HG02763 (cell line): Measurements from ENCODE around the gene OR6C70.
"Not testable (repeated sequence)": the region's sequence is repeated elsewhere in the genome, so short reads cannot be mapped to it uniquely, and the experiment has no call there.

ENCODE experiments used
- ATAC-seq: cut with Tn5 transposase; IDR thresholded peaks from one replicate; pipeline ENCODE4 v1.9.1; 2021; ENCODE audit warnings: mild to moderate bottlenecking, moderate library complexity; ENCODE audit not compliant: unreplicated experiment

Gene OR6C70

DNA sequence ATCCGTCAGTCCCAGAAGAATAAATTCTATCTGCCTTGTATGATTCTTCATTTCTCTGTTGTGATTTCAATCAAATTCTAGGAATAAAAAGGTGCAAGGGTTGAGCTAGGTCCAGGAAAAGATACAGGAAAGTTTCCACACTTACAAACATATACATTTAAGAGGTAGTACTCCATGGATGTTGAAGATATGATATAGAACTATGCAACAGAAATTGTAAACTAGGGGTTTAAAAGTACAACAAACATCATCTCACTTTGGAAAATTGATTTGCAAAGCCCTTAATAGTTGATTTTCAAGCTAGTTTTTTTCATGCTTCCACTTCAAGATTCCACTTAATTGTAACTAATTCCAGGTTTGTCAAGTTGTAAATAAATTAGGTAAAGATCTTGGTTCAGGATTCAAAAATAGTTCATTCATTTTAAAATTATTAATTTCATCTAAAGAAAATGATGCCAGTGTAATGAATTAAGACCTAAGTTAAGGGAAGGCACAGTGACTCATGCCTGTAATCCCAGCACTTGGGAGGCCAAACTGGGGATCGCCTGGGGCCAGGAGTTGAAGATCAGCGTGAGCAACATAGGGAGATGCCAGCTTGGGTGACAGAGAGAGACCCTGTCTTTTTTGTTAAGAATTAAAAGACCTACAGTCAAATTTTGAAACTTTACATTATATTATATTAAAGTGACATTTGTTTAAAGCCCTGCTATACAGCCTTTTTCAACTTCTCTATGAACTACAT is at the start of gene OR6C70:
Gene OR6C70, minus strand, starts transcription at position 51 of the 742 bp plus-strand sequence. Its CDS starts 0 bp downstream, at position 51.
- no peak for ATAC-seq

DNA sequence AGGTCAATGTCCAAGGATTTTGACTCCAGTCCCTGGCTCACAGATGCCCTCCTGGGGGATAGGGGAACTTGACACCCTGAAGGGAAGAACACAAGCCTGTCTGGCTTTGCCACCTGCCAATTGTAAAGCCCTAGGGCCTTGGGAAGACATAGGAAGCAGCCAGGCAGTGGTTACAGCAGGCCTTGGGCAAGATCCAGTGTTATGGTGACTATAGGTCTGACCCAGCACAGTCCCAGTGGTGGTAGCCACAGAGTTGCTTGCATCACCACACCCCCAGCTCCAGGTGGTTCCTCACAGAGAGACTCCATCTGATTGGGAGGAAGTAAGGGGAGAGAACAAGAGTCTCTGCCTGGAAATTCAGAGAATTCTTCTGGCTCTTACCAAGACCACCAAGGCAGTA is 46.5 kb upstream of the OR6C70 start:
- ATAC-seq = no peak

DNA sequence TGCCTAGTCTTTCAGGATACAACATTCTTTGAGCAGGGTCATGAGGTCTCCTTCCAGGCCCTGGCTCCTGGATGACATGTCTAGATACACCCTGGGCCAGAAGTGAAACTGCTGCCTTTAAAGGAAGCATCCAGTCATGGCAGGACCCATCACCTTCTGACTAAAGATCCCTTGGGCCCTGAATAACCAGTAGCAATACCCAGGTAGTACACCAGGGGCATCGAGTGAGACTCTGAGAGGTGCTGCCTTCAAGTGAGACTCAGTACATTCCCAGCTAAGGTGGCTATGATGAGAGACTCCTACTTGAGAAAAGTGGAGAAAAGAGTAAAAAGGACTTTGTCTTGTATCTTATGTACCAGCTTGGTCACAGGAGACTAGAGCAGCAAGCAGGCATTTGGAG is 45.8 kb upstream of the OR6C70 start:
- no peak for ATAC-seq

DNA sequence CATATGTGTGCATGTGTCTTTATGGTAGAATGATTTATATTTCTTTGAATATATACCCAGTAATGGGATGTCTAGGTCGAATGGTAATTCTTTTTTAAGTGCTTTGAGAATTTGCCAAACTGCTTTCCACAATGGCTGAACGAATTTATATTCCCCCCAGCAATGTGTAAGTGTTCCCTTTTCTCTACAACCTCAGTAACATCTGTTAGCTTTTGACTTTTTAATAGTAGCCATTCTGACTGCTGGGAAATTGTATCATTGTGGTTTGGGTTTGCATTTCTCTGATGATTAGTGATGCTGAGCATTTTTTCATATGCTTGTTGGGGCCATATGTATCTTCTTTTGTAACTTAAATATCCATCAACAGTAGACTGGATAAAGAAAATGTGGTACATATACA is 31.7 kb upstream of the OR6C70 start:
- ATAC-seq = no peak

DNA sequence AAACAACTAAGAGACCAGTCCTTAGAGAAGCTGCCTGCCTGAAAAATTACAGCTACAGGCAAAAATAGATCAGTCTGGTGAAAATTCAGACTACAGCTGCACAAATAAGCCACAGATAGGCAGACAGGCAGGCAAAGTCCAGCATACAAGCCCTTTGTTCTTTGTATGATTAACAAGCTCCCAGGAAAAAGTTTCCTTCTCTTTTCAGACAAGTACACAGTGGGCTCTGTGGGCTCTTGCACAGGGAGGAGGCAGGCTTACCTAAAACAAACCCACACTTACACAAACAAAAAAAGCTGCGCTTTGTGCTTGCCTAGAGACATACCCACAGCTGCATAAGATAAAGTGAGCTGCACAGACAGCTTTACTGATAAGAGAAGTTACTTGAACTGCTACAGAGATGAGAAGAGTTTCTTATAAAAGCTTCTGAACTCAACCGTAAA is 29.9 kb upstream of the OR6C70 start:
- ATAC-seq = no peak

DNA sequence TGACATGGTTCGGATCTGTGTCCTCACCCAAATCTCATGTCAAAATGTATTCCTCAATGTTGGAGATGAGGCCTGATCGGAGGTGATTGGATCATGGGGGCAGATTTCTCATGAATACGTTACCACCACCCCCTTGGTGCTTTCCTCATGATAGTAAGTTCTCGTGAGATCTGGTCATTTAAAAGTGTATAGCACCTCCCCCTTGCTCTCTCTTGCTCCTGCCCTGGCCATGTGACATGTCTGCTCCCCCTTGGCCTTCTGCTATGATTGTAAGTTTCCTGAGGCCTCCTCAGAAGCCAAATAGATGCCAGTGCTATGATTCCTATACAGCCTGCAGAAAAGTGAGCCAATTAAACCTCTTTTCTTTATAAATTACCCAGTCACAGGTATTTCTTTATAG is 29.3 kb upstream of the OR6C70 start:
- no peak for ATAC-seq

DNA sequence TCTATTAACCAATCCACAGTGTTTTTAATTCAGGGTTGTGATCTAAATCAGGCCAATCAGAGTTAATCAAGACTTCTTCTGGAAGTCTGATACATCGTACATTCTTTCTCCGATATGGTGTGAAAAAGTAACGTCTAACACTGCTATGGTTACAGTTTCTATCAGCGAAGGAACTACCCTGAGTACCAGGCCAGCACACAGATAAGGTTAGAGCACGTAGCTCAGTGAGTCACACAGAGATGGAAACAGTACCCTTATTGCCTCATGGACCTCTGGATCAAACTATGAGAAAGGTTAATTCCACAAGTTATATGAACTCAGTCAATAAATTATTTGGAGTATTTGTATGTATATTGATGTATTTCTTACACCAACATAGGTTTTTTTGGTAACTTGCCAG is 25.6 kb upstream of the OR6C70 start:
- ATAC-seq = no peak

DNA sequence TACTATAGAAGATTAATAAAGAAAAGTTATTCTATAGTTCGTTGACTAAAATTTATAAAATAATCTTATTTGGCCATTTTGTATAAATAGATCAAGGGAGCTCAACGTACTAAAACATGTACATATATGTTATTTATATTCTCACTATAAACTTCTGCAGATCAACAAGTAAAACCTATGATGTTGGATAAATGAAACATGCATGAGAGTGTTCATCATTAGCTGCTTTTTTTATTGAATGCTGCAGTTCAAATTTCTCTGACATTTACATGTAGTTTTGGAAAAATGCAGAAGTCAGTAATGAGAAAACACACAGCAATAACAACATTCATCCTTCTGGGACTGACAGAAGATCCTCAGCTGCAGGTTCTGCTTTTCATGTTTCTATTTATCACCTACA is 22.1 kb upstream of the OR6C70 start, which contains the start of gene OR6C68:
Gene OR6C68, plus strand, starts transcription at position 301 of the 400 bp plus-strand sequence. Its CDS starts 0 bp downstream, at position 301.
- ATAC-seq = no peak

DNA sequence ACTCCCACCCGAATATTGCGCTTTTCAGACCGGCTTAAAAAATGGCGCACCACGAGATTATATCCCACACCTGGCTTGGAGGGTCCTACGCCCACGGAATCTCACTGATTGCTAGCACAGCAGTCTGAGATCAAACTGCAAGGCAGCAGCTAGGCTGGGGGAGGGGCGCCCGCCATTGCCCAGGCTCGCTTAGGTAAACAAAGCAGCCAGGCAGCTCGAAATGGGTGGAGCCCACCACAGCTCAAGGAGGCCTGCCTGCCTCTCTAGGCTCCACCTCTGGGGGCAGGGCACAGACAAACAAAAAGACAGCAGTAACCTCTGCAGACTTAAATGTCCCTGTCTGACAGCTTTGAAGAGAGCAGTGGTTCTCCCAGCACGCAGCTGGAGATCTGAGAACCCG is 14.3 kb upstream of the OR6C70 start:
- ATAC-seq = not testable (repeated sequence)

DNA sequence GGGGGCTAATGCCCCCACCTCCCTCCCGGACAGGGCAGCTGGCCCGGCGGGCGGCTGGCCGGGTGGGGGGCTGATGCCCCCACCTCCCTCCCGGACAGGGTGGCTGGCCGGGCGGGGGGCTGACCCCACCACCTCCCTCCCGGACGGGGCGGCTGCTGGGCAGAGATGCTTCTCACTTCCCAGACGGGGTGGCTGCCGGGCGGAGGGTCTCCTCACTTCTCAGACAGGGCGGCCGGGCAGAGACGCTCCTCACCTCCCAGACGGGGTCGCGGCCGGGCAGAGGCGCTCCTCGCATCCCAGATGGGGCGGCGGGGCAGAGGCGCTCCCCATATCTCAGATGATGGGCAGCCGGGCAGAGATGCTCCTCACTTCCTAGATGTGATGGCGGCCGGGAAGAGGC is 9.2 kb upstream of the OR6C70 start:
- ATAC-seq = not testable (repeated sequence)

DNA sequence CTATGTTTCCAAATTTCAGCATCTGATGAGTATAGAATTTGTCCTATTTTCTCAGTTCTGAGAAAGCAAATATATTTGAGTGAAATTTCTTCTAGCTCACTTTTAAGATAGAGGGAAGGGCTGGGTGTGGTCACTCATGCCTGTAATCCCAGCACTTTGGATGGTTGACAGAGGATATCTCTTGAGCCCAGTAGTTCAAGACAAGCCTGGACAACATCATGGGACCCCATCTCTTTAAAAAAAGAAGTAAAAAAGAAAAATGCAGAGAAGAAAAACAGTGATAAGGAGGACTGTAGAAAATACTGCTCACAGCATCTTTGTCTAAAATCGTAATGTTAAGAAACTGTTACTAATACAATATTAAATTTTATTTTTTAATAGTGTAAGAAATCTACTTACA is 2.3 kb upstream of the OR6C70 start:
- ATAC-seq = no peak

DNA sequence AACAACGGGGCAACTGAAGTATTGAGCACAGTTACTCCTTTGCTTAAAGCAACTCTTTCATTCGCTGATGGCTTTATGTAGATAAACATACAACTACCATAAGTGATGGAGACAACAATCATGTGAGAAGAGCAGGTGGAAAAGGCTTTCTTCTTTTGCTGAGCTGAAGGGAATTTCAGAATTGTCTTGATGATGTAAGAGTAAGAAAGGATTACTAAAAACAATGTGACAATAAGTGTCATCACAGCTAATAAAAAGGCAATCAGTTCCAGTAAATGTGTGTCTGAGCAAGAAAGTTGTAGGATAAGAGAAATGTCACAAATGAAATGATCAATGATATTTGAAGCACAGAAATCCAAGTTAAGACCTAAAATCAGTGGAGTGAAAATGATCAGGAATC is 647 bp downstream of the OR6C70 start:
- no peak for ATAC-seq

DNA sequence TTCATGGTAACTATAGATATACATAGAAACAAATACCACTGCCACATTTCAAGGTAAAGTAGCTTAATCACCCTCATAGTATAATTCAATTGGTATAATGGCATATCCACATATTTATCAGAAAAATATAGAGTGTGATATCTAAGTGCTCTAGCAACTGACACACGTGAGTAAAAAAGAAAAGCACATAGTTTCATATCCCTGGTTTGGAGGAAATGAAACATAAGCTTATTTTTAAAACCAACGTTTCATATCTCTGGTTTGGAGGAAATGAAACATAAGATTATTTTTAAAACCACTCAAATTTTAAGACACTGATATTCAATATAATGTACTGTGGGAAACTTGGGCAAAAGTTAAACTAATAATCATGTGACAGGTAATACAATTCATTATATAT is 2.1 kb downstream of the OR6C70 start:
- no peak for ATAC-seq

DNA sequence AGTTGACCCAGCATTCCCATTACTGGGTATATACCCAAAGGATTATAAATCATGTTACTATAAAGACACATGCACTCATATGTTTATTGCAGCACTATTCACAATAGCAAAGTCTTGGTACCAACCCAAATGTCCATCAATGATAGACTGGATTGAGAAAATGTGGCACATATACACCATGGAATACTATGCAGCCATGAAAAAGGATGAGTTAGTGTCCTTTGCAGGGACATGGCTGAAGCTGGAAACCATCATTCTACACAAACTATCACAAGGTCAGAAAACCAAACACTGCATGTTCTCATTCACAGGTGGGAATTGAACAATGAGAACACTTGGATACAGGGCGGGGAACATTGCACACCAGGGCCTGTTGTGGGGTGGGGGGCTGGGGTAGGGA is 5.0 kb downstream of the OR6C70 start:
- not testable (repeated sequence) for ATAC-seq

DNA sequence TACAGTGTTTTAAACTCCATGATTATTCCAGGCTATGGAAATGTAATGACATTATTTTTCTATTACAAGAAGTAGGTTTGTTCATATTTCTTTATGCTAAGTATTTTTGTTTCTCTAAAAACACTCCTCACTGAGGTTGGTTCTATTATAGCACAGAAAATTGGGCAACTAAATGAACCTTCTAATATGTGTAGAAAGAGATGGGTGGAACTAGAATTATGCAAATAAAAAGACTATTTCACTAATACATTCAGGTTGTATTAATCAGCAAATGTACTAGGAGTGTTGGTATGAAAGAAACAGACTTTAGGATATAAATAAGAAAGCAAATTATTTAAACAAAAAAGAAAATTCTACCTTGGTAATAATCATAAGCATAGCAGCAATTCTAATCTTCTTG is 21.1 kb downstream of the OR6C70 start:
- ATAC-seq = no peak

DNA sequence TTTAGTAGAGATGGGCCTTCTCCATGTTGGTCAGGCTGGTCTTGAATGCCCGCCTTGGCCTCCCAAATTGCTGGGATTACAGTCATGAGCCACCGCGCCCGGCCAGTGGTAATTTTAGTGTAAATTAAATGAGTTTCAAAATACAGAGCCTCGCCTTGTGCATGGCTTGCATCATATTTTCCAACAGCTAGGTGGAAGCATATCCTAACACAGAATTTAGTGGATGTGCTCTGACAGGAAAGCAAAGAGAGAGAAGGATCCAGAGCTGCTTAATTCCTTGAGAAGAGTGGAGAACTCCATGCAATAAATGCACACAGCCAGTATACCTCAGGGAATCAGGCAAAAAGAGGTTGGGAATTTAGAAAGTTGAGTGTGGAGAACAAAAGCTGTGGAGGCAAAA is 23.6 kb downstream of the OR6C70 start:
- ATAC-seq = no peak

DNA sequence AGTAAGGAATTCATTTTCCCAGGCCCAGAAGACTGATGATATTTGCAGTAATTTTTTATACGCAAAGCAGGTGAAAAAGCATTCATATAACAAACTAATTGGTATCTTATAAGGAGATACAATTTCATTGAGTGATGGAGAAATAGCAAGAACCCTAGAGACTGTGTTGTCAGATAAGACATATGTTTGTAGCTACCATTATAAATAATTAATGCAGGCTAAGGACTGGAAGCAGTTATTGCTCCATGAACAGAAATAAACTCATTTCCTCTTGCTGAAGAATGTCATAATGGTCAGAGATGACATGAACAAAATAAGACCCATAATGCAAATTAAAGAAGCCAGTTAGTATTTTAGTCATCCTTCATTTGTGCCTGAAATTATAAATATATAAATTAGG is 24.6 kb downstream of the OR6C70 start:
- ATAC-seq = no peak

DNA sequence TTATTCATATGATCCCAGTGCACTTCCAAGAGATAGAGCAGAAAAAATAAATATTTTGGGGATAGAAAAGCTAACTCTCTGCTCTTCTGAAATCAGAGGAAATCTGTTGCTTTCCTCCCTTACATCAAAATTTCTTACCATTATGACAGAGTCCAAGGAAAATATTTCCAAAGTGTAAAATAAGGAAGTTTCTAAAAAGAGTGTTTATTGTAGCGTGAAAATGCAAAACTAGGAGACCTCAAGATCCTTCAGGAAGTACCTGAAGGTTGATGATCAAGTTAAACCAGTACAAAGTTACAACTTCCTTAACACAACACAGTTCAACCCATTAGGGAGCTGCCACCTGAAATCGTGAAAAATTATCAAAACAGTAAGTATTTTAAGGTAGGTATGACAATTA is 26.2 kb downstream of the OR6C70 start, which contains the start of gene OR6C2:
Gene OR6C2, plus strand, starts transcription at position 301 of the 400 bp plus-strand sequence. CDS start 8,138 bp downstream, outside the sequence.
- no peak for ATAC-seq

DNA sequence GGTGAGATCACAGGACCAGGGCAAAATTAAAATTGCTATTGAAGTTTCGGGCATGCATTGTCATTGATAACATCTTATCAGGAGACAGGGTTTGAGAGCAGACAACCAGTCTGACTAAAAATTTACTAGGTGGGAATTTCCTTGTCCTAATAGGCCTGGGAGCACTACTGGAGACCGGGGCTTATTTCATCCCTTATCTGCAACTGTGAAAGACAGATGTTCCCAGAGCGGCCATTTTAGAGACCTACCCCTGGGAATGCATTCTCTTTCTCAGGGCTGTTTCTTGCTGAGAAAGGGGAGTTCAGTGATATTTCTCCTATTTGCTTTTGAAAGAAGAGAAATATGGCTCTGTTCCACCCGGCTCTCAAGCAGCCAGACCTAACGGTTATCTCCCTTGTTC is 28.7 kb downstream of the OR6C70 start:
- not testable (repeated sequence) for ATAC-seq

DNA sequence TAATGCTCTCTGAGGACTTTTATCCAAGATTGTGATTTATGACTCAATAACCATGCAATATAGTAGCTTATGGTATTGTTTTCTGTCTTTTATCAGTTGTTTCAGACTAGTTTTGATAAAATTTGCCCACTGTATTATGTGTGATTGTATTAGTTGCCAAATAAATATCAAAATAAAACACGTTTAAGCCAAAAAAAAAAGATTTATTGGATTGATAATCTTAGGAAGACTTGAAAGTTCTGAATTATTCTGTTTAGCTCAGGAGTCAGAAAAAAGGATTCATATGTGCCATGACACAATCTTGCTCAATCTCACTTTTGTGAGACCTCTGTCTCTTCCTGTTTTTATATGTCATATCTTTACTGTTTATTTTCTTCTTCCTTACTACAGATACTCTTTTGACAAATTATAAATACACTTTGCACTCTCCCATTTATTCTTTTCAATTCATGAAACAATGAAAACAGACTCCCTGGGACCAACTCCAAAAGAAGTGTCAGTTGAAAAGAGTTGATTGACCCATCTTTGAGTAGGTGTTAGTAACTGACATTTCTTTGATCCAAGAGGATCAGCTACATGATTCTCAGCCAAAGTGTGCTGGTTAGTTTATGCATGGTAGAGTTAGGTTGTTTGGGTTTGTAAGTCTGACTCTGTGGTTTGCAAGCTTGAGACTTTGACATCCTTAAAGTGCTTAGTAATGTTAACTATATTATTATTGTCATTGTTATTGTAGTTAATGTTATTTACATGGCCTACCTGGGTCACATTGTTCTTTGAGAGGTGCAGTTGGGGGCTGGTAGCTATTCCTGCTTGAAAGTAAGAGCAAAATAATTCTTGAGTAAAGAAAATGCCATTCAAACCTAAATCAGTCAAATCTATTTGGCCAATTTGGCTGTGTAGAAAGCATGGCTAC is 41.4 kb downstream of the OR6C70 start:
- no peak for ATAC-seq

DNA sequence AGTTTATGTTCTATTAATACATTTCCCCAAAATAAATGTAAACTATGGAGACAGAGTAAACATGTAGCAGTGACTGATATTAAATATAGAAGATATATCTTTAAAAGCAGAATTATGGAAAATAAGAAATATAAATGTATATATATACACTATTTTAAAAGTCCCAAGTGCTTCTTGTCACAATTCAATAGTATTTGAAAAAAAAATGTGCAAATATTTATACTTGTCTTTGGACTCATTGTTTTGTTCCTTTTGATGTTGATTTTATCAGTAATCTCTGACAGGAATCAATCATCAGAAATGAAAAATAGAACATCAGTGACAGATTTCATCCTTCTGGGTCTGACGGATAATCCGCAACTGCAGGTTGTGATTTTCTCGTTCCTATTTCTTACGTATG is 44.0 kb downstream of the OR6C70 start, which contains the start of gene OR6C76:
Gene OR6C76, plus strand, starts transcription at position 301 of the 400 bp plus-strand sequence. Its CDS starts 0 bp downstream, at position 301.
- ATAC-seq = no peak
